Thoracic aorta (tissue), 2 donors: Measurements from ENCODE around the gene DISC1. TPM values are rescaled to one million over a fixed set of nuclear protein-coding genes. Genes with fewer than 3 reads are reported as not detected.
A peak's percentile ranks its signal among the peaks of the same experiment; 100 is the strongest.

Source experiments
- ATAC-seq: fragments of 150-250 bp; one replicate; pipeline ENCODE4 v1.8.0; 2017; ENCODE audit warnings: low read depth; ENCODE audit not compliant: insufficient number of reproducible peaks, low FRiP score
- DNase-seq: peaks from one replicate; pipeline ENCODE4 v3.0.0-alpha.2; 2020; ENCODE audit warnings: low spot score
- H3K27ac ChIP-seq, 2 donors: fragments of 200-600 bp; sonication (generic); 1 replicate in 1 of 2; 2 replicates in 1 of 2; pipeline ENCODE4 v1.5.1; 2016; ENCODE audit warnings: mild to moderate bottlenecking in 2 of 2, moderate library complexity in 2 of 2
- H3K27me3 ChIP-seq: fragments of 200-600 bp; sonication (generic); replicated peaks from 2 replicates; pipeline ENCODE4 v1.6.0; 2016; ENCODE audit warnings: mild to moderate bottlenecking; ENCODE audit not compliant: insufficient read depth
- H3K36me3 ChIP-seq: fragments of 200-600 bp; sonication (generic); one replicate; pipeline ENCODE4 v1.5.1; 2016
- H3K4me1 ChIP-seq, 2 donors: fragments of 200-600 bp; sonication (generic); 1 replicate in 1 of 2; 2 replicates in 1 of 2; pipeline versions ENCODE4 v1.5.1 to v1.6.0; 2016; ENCODE audit warnings: low read depth in 2 of 2, mild to moderate bottlenecking in 1 of 2; ENCODE audit not compliant: control insufficient read depth in 1 of 2
- H3K4me3 ChIP-seq: fragments of 200-600 bp; sonication (generic); 2 replicates; pipeline ENCODE4 v1.5.1; 2016; ENCODE audit warnings: mild to moderate bottlenecking
- H3K9me3 ChIP-seq: fragments of 200-600 bp; sonication (generic); 2 replicates; pipeline ENCODE4 v1.5.1; 2016
- total RNA-seq, 2 donors: library from RNA; depleted of rRNA; stranded (reverse); fragments of >200 nt; gene quantifications; one replicate each; pipeline versions ENCODE4 v1.1.0 to v1.2.3, GENCODE V29; 2016
- TF ChIP-seq, protein P1 (sequence below): fragments of 200-600 bp; sonication (generic); IDR thresholded peaks from one replicate; pipeline ENCODE4 v1.5.1; 2019; ENCODE audit warnings: antibody characterized with exemption

The DISC1 gene
- total RNA-seq, 2 donors from 2014 or later, result 13.1 to 26.9 TPM

DNA sequence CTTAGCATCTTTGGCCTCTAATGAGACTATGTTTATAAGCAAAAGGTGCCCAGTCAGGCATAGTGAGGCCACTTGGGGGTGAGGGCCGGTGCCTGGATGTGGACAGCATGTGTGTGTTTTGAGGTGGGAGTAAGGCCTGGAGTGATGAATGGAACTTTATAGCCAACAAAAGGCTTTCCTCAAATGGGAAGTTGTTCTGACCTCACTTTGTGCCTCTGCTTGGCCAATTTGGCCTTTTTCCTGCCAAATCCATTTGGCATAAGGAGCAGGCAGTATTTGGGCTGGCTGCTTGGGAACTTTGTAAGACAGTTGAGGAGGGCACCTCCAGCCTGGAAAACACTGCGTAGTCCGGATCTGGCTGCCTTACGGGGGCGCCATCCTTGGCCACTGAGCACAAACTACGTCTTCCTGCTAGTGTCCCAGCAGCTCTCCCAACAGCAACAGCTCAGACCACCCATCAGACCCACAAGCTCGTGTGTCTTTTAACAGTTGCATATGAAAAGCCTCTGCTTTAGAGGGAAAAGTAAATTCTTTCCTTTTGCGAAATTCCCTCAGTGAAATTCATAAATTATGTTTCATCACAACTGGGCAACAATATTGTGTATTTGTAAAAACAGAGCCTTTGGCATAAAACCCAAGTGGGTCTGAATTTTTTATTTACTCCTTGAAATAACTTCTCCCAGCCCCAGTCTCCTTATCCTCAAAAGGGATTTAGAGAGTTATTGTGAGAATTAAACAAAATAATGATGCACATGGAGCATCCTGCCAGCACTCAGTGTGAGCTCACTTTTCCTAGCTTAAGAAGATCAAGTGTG is 322.9 kb downstream of the DISC1 start:
- peak overlapping the region; percentile 49 for H3K4me3 ChIP-seq
- H3K36me3 ChIP-seq, result no peaks in the 10 kb centered on the region
- ATAC-seq (peak; percentile 69), DNase-seq (no peak)
- no peaks in the 10 kb centered on the region for H3K9me3 ChIP-seq
- peaks cover 2 to 19% of the 10 kb centered on the region in 2 donors for H3K4me1 ChIP-seq
- TF ChIP-seq, protein P1, sequence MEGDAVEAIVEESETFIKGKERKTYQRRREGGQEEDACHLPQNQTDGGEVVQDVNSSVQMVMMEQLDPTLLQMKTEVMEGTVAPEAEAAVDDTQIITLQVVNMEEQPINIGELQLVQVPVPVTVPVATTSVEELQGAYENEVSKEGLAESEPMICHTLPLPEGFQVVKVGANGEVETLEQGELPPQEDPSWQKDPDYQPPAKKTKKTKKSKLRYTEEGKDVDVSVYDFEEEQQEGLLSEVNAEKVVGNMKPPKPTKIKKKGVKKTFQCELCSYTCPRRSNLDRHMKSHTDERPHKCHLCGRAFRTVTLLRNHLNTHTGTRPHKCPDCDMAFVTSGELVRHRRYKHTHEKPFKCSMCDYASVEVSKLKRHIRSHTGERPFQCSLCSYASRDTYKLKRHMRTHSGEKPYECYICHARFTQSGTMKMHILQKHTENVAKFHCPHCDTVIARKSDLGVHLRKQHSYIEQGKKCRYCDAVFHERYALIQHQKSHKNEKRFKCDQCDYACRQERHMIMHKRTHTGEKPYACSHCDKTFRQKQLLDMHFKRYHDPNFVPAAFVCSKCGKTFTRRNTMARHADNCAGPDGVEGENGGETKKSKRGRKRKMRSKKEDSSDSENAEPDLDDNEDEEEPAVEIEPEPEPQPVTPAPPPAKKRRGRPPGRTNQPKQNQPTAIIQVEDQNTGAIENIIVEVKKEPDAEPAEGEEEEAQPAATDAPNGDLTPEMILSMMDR, result no peak
- H3K27ac ChIP-seq, result peak overlapping the region; percentile 59 to 66
- H3K27me3 ChIP-seq, result no peaks in the 10 kb centered on the region

DNA sequence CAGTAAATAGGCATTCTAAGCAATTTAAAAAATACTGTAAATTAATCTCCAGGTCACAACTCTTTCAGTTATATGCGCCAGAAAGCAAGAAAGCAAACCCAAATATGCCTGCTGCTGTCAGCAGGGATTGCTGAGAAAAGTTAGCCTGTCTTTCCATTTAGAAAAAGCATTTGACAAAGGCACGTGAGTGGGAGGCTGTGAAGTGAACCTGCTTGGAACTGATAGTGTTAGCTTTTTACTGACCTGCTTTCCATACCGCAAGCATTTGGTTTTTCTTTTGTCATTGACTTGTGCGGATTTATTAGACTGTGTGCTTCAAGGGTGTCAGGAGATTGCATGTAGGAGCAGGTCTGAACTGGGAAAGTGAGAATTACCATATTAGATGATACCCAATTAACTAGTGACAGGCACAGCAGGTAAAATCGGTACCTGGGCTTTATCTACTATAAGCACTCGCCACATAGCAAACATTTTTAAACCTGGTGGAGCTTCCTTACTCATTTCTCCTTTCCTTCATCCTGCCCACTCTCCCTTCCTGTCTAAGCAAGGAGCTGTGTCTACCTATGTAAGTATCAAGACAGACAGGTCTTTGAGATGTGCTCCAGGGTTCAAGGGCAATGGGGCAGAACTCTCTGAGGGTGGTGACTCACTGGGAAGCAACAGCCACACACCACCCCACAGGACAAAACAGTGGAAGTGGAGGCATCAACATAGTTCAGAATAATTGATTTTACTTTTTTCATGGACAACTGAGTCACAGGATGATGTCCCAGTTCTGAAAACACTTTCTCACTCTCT is 323.9 kb downstream of the DISC1 start:
- TF ChIP-seq, protein P1, result no peak
- H3K4me1 ChIP-seq, result peaks cover 2 to 19% of the 10 kb centered on the region in 2 donors
- H3K36me3 ChIP-seq, result no peaks in the 10 kb centered on the region
- no peaks in the 10 kb centered on the region for H3K27me3 ChIP-seq
- ATAC-seq (no peak), DNase-seq (no peak)
- no peak overlapping the region for H3K4me3 ChIP-seq
- H3K9me3 ChIP-seq, result no peaks in the 10 kb centered on the region
- no peak overlapping the region for H3K27ac ChIP-seq

DNA sequence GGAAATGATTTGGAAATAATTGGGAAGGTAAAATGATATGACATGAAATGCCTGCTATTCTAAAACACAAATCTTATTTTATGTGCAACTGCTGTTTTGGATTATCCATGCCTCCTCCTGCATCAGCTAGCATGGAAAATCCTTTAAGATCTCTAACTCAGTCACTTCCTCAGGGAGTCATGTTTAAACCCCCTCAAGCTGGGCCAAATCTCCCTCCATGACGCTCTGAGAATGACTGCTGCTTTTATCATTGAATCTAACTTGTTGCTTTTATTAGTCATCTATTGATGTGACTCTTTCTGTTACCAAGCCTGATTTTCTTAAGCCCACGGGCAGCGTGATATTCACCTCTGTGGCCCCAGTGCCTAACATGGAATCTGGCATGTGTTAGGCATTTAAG is 324.8 kb downstream of the DISC1 start:
- ATAC-seq (no peak), DNase-seq (no peak)
- Histone ChIP-seq H3K36me3 (no peaks in the 10 kb centered on the region), H3K4me3 (no peak overlapping the region), H3K27ac (no peak overlapping the region), H3K9me3 (no peaks in the 10 kb centered on the region), H3K4me1 (peaks cover 2 to 19% of the 10 kb centered on the region in 2 donors), H3K27me3 (no peaks in the 10 kb centered on the region)
- TF ChIP-seq, protein P1, result no peak

DNA sequence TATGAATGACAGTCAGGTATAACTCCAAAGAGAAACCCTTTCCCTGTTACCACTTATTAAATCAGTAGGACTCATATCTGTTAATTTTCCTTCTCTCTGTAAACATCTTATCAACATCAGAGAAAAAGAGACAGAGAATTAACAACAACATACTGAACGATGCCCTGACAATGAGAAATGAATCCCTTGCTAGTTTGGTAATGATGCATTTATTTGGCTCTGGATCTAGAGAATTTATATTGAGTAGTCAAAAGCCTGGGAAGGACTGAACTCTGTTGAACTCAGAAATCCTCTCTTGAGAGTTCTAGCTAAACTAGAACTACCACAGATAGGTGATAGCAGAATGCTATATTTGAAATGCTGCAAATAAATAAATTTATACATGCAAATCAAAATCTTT is 325.6 kb downstream of the DISC1 start:
- ATAC-seq (no peak), DNase-seq (no peak)
- TF ChIP-seq, protein P1, result no peak
- Histone ChIP-seq H3K9me3 (no peaks in the 10 kb centered on the region), H3K27me3 (no peaks in the 10 kb centered on the region), H3K27ac (no peak overlapping the region), H3K4me3 (no peak overlapping the region), H3K4me1 (peaks cover 2 to 19% of the 10 kb centered on the region in 2 donors), H3K36me3 (no peaks in the 10 kb centered on the region)

GRCh38 chr1:231953660-231954059 is 327.1 kb downstream of the DISC1 start:
- H3K4me3 ChIP-seq, result no peak overlapping the region
- ATAC-seq (no peak), DNase-seq (no peak)
- TF ChIP-seq, protein P1, result no peak
- H3K36me3 ChIP-seq, result no peaks in the 10 kb centered on the region
- no peaks in the 10 kb centered on the region for H3K27me3 ChIP-seq
- no peak overlapping the region for H3K27ac ChIP-seq
- no peaks in the 10 kb centered on the region for H3K9me3 ChIP-seq
- H3K4me1 ChIP-seq, result peaks cover 2 to 19% of the 10 kb centered on the region in 2 donors
